Measurements from ENCODE around the gene SULT2A1. TPM values are rescaled to one million over a fixed set of nuclear protein-coding genes. Genes with fewer than 3 reads are reported as not detected.
A peak's percentile ranks its signal among the peaks of the same experiment; 100 is the strongest.

SULT2A1 gene
- total and polyA plus RNA-seq, 2 donors from 2014 or later, result not detected

DNA sequence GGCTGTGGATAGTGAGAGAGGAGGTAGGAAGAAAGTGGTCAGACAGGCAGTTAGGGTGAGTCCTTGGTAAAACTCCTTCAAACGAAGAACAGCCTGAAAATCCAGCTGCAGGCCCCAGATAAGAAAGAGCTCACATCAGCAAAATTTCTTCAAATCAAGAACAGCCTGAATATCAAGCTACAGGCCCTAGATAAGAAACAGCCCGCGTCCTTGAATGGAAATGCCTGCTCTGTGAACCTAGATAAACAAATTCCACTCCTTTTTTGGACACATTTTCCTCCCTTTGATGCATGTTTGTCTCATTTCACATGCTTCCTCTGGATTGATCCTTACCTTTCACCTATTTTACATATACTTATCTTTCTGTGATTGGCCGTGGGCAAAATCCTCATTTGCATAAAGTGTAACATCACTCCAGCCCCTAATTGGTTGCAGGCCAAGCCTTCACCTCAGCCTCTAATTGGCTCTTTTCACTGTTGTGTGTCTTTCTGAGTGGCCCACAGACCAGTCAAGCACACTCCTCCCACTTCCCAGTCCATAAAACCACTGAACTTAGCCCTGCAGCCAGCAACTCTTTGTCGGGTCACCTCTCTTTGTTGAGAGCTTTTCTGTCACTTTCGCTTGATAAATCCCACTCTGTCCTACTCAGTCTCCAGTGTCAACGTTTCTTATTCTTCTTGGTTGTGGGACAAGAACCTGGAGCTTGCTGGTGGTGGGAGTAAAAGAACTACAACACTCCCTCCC lies 6.0 kb upstream of the SULT2A1 start:
- FAIRE-seq (no peak), DNase-seq (peak in 3 of 5 donors; percentile 13 to 66 (median 29))
- Histone ChIP-seq H3K4me3 (ENCODE audit: low read length in 3 of 3) (no peak overlapping the region), H3K27ac (ENCODE audit: low read depth in 2 of 2, low read length in 2 of 2) (no peak overlapping the region), H3K27me3 (ENCODE audit: control insufficient read depth, insufficient read depth, low read length) (no peaks in the 10 kb centered on the region), H3K36me3 (ENCODE audit: control insufficient read depth in 2 of 3, insufficient read depth in 3 of 3, low read length in 3 of 3) (no peaks in the 10 kb centered on the region), H3K4me1 (ENCODE audit: control insufficient read depth in 2 of 3, insufficient read depth in 2 of 3, low read depth in 1 of 3, low read length in 3 of 3) (no peaks in the 10 kb centered on the region), H3K9ac (ENCODE audit: low read length in 3 of 3) (no peak overlapping the region), H3K9me3 (ENCODE audit: control insufficient read depth in 2 of 3, insufficient read depth in 1 of 3, low read length in 3 of 3) (peaks cover 0 to 15% (median 0%) of the 10 kb centered on the region in 3 donors)
- TF ChIP-seq, protein P1, sequence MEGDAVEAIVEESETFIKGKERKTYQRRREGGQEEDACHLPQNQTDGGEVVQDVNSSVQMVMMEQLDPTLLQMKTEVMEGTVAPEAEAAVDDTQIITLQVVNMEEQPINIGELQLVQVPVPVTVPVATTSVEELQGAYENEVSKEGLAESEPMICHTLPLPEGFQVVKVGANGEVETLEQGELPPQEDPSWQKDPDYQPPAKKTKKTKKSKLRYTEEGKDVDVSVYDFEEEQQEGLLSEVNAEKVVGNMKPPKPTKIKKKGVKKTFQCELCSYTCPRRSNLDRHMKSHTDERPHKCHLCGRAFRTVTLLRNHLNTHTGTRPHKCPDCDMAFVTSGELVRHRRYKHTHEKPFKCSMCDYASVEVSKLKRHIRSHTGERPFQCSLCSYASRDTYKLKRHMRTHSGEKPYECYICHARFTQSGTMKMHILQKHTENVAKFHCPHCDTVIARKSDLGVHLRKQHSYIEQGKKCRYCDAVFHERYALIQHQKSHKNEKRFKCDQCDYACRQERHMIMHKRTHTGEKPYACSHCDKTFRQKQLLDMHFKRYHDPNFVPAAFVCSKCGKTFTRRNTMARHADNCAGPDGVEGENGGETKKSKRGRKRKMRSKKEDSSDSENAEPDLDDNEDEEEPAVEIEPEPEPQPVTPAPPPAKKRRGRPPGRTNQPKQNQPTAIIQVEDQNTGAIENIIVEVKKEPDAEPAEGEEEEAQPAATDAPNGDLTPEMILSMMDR (IDR thresholded peaks at IDR 0.05; ENCODE audit: borderline replicate concordance, extremely low read depth, insufficient read depth), result no peak
- intact Hi-C loops (cut with DNase I), result no loop called here

DNA sequence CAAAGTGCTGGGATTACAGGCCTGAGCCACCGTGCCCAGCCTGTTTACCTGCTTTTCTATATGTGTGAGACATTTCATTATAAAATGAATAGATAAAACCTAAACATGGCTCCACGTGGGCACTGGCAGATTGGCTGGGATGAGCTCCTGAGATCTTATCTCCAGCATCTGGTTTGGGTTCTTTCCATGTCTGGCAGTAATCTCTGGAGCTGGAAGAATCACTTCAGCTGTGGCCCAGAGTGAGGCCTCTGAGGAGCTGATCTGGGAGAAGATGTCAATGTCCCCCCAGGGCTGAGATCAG lies 5.5 kb upstream of the SULT2A1 start:
- H3K4me3 ChIP-seq (ENCODE audit: low read length in 3 of 3), result no peak overlapping the region
- H3K27me3 ChIP-seq (ENCODE audit: control insufficient read depth, insufficient read depth, low read length), result no peaks in the 10 kb centered on the region
- DNase-seq (no peak), FAIRE-seq (no peak)
- no peaks in the 10 kb centered on the region for H3K36me3 ChIP-seq (ENCODE audit: control insufficient read depth in 2 of 3, insufficient read depth in 3 of 3, low read length in 3 of 3)
- no peak overlapping the region for H3K9ac ChIP-seq (ENCODE audit: low read length in 3 of 3)
- H3K4me1 ChIP-seq (ENCODE audit: control insufficient read depth in 2 of 3, insufficient read depth in 2 of 3, low read depth in 1 of 3, low read length in 3 of 3), result no peaks in the 10 kb centered on the region
- H3K27ac ChIP-seq (ENCODE audit: low read depth in 2 of 2, low read length in 2 of 2), result no peak overlapping the region
- intact Hi-C loops (cut with DNase I), result no loop called here
- TF ChIP-seq, protein P1 (IDR thresholded peaks at IDR 0.05; ENCODE audit: borderline replicate concordance, extremely low read depth, insufficient read depth), result no peak
- peaks cover 0 to 15% (median 0%) of the 10 kb centered on the region in 3 donors for H3K9me3 ChIP-seq (ENCODE audit: control insufficient read depth in 2 of 3, insufficient read depth in 1 of 3, low read length in 3 of 3)

DNA sequence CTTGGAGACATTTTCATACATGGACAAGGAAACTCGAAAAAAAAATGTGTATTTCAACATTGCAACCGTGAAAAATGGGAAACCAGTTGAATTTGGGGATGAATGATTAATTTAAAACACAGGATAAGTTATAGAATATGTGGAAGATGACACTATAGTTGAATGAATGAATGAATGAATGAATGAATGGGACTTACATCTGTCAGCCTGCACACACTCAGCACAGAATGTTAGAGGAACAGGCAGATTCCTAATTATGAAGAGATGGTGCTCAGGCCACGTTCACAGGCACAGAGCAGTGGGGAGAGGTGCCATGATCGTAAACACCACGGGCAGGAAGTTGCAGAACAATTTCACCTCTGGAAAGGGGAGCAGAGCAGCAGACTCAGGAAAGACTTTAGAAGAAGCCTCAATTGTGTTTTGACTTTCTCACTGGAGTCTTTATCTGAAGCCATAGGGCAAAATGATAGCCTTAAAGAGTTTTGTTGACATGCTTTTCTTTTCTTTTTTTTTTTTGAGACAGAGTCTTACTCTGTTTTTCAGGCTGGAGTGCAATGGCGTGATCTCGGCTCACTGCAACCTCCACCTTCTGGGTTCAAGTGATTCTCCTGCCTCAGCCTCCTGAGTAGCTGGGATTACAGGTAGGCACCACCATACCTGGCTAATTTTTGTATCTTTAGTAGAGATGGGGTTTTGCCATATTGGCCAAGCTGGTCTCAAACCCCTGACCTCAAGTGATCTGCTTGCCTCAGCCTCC lies 4.9 kb upstream of the SULT2A1 start:
- DNase-seq (no peak), FAIRE-seq (no peak)
- TF ChIP-seq, protein P1 (IDR thresholded peaks at IDR 0.05; ENCODE audit: borderline replicate concordance, extremely low read depth, insufficient read depth), result no peak
- Histone ChIP-seq H3K27ac (ENCODE audit: low read depth in 2 of 2, low read length in 2 of 2) (no peak overlapping the region), H3K9ac (ENCODE audit: low read length in 3 of 3) (no peak overlapping the region), H3K4me3 (ENCODE audit: low read length in 3 of 3) (no peak overlapping the region), H3K36me3 (ENCODE audit: control insufficient read depth in 2 of 3, insufficient read depth in 3 of 3, low read length in 3 of 3) (no peaks in the 10 kb centered on the region), H3K27me3 (ENCODE audit: control insufficient read depth, insufficient read depth, low read length) (no peaks in the 10 kb centered on the region), H3K4me1 (ENCODE audit: control insufficient read depth in 2 of 3, insufficient read depth in 2 of 3, low read depth in 1 of 3, low read length in 3 of 3) (no peaks in the 10 kb centered on the region), H3K9me3 (ENCODE audit: control insufficient read depth in 2 of 3, insufficient read depth in 1 of 3, low read length in 3 of 3) (peaks cover 0 to 12% (median 0%) of the 10 kb centered on the region in 3 donors)
- intact Hi-C loops (cut with DNase I), result no loop called here
